Cardiac septum (tissue), 1 donor: Measurements from ENCODE around the gene PEX6. TPM values are rescaled to one million over a fixed set of nuclear protein-coding genes. Genes with fewer than 3 reads are reported as not detected.
"Not testable (repeated sequence)": the region's sequence is repeated elsewhere in the genome, so short reads cannot be mapped to it uniquely, and the experiment has no call there.

ENCODE experiments used
- DNase-seq: peaks from one replicate; pipeline ENCODE4 v3.0.0-alpha.2; 2020; ENCODE audit warnings: low spot score
- intact Hi-C: fragments of 100-400 bp; cut with DNase I; formaldehyde crosslinking; loops from one replicate; pipeline ENCODE4 v1.14.0; 2022
- total RNA-seq: library from RNA; stranded (reverse); fragmentation: NEBNext Ultra II Directional; extraction: Animal tissue kit (Norgen Biotek cat#: 25700); gene quantifications from one replicate; pipeline ENCODE4 v1.2.1, GENCODE V29; 2021
- donor health status: DM: no; HTN: no; CAD: no.

PEX6 gene
- total RNA-seq, 1 donor from 2014 or later, result 14.6 TPM

GRCh38 chr6:42969431-42969830 lies 9.6 kb downstream of the PEX6 start:
- no peak for DNase-seq
- intact Hi-C loops, result no loop called here

DNA sequence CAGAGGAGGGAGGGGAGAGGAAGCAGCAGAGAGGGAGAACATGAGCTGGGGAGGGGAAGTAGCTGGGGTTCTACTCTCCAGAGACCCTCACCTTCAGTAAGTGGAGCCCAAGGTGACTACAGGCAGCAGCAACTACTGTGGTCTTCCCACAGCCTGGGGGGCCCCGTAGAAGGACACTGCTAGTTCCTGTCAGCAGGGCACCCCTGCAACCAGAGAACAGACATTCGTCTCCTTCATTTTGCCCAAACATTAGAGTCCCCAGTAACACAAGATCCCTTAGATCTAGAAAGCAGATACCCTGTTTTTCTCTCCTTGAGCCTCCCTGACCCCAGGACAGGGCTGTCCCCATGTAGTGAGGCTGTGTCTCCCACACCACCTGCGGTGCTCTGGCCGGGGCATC lies 10.2 kb downstream of the PEX6 start:
- intact Hi-C loops, result no loop called here

DNA sequence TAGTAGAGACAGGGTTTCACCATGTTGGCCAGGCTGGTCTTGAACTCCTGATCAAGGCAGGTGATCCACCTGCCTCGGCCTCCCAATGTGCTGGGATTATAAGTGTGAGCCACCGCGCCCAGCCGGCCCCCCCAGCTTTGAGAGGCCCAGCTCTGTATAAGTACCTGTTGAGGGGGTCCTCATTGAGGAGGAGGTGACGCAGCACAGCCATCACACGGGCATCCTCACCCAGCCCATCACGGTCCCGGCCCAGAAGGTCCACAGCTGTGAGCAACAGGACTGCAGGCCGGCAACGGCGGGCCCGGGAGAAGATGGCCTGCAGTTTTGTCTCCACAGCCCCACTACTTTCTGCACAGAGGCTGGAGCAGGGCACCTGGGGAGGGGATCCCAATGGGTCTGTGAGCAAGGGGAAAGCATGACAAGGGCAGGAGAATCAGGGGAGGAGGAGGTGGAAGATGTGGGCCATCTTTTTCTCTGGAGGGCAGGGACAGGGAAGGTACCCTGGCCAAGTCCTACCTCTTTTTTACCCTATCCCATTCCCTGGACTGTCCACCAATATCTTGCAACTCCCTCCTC lies 10.8 kb downstream of the PEX6 start:
- intact Hi-C loops, result no loop called here
- DNase-seq, result no peak

More for the DNA sequence above, 10.2 kb downstream of the PEX6 start:
- no peak for DNase-seq

- intact Hi-C loops, result no loop called here
- no peak for DNase-seq
These were observed 11.8 kb downstream of the PEX6 start for GRCh38 chr6:42967228-42967627.

GRCh38 chr6:42966571-42966970 lies 12.4 kb downstream of the PEX6 start:
- DNase-seq, result no peak
- intact Hi-C loops, result no loop called here

DNA sequence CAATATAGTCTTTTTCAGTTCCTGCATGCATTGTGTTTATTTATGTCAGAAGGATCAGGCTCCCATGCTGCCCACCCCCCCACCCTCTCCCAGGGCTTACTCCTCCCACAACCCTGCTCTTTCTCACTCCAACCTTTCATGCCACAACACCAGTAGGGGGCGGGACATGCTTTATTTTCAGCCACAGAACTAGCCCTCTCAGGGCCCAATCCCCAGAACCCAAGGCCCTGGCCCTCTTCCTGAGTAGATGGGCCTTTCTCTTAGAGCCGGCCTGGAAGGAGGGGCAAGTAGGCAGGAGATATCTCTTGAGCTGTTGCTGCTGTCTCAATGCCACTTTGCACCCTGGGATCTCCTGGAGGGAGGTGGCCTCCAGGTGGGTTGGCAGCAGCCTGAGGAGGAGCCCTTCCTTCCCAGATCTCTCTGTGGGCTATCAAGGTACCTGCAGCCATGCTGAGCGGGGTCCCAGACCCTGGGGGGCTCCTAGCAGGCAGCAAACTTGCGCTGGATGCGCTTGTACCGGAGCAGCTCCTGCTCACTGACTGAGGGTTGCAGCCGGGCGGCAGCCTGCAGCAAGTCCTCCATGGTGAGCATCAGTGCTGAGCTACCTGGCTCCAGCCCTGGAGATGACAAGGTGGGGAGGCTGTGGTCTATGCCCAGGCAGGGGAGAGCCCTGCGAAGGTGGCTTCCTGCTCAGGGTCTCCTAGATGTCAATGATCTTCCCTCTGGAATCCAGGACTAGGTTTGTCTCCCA lies 15.0 kb downstream of the PEX6 start:
- intact Hi-C loops, result no loop called here
- no peak for DNase-seq

DNA sequence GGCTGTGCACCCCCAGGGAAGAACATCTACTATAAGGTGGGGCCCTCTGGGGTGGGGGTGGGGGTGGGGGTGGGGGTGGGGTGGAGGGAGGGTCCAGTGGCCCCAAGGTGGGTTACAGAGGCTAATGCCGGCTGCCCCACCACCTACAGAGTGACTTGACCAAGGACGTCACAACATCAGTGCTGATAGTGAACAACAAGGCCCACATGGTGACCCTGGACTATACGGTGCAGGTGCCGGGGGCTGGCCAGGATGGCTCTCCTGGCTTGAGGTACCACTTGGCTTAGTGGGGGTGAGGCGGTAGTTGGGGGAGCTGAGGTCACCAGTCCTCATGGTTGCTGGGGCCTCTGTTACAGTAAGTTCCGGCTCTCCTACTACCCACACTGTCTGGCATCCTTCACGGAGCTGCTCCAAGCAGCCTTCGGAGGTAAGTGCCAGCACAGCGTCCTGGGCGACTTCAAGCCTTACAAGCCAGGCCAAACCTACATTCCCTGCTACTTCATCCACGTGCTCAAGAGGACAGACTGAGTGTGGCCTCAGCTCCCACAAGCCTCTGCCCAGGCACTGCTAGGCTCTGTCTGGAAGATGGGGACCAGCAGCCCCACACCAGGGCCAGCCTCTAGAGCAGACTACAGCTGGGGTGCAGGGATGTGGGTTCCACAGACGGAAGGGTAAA lies 15.7 kb downstream of the PEX6 start:
- DNase-seq, result no peak
- intact Hi-C loops, result no loop called here

DNA sequence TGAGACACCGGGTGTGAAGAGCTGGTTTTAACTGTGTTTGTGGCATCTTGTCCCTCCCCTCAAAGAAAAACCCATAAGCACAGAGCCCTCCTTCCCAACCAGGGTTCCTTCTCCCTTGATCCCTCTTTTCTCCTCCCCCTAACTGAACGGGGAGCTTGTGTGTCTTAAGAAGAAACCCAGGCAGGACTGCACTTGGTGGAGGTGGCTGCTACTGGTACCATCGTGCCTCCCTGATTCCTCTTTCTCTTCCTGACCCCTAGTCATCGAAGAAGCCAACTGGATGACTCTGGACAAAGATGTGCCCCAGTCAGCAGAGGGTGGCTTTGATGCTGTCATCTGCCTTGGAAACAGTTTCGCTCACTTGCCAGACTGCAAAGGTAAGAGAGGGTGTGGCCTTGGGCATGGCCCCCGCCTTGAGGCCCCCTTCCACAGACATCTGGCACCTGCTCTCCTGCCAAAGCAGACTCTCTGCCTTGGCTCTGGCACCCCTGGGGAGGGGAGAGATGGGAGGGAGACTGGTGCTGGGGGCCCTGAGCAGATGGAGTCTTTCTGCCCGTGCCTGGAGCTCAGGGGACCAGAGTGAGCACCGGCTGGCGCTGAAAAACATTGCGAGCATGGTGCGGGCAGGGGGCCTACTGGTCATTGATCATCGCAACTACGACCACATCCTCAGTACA lies 16.3 kb downstream of the PEX6 start:
- intact Hi-C loops, result no loop called here
- DNase-seq, result no peak

GRCh38 chr6:42962096-42962495 lies 16.9 kb downstream of the PEX6 start:
- DNase-seq, result no peak
- intact Hi-C loops, result no loop called here

DNA sequence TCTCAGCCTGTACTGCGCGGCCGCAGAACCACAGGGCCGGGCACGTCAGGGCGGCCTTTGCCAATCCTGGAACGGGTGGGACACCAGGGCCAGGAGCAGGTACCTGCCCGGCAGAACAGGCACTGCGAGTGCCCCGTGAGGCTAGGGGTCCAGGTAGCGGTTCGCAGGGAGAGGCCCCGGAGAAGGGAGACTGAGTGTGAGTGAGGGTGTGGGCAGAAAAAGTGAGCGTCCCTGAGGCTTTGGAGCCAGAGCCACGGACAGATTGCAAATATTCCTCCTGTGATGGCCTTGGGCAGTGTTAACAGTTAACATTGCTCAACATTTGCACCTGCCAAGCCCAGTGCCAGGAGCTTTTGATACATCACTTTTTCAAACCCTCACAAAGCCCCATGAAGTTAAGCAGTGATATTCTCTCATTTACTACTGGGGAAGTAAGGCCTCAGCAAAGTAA lies 17.9 kb downstream of the PEX6 start:
- no peak for DNase-seq

DNA sequence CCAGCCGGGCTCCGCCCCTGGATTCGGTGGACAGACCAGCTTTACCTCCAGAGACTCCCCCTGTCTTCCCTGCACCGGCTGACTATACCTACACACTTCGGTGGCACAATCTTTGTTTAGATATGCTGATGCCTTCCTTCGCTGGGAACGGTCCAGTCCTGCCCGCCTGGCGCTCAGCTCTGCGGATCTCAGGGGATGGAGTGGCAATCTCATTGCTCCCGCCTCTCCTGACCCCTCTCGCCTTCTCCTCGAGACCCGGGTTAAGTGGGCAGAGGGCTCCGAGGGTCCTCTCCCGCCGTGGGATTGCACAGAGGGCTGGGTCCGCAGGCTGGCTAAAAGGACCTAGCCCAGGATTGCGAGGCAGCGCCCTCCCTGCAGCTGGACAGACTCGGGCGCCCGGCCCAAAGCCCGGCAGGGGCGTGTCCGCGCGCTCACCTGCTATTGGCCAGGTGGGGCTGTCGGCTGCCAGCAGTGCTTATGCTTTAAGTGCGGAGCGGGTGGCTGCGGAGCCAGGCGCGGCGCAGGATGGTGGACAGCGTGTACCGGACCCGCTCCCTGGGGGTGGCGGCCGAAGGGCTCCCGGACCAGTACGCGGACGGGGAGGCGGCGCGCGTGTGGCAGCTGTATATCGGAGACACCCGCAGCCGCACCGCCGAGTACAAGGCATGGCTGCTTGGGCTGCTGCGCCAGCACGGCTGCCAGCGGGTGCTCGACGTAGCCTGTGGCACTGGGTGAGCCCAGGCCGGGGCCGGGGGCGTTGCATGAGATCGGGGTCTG lies 18.6 kb downstream of the PEX6 start, which contains the start of gene GNMT:
TSS of gene GNMT (plus strand) at position 512 of the 777 bp plus-strand sequence. CDS start at position 526, 14 bp downstream.
- DNase-seq, result peak; percentile 84
- intact Hi-C loops, result no loop called here

More for the DNA sequence above, 17.9 kb downstream of the PEX6 start:
- intact Hi-C loops, result no loop called here

DNA sequence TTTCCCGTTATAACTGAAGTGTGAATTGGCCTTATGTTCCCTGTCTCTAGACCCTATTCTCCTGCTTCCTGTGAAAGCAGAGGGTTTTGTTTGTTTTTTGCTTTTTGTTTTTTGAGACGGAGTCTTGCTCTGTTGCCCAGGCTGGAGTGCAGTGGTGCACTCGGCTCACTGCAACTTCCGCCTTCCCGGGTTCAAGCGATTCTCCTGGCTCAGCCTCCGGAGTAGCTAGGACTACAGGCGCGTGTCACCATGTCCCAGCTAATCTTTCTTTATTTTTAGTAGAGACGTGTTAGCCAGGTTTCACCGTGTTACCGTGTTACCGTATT lies 19.1 kb downstream of the PEX6 start:
- no peak for DNase-seq

DNA sequence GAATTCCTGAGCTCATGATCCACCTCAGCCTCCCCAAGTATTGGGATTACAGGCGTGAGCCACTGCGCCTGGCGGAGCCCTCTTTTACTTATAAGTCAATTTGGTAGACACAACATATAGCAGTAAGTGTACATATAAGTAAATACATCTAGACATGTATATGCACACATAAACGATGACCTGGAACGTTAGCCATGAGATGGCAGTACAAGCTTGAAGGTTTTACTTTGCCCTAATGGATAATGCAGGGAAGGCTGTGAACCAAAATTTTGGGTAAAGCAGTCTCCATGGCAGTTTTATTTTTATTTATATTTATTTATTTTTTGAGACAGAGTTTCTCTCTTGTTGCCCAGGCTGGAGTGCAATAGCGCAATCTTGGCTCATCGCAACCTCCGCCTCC lies 20.9 kb downstream of the PEX6 start:
- intact Hi-C loops, result no loop called here
- no peak for DNase-seq

More for the DNA sequence above, 19.1 kb downstream of the PEX6 start:
- intact Hi-C loops, result no loop called here

GRCh38 chr6:42954405-42954804 lies 24.6 kb downstream of the PEX6 start:
- not testable (repeated sequence) for DNase-seq

DNA sequence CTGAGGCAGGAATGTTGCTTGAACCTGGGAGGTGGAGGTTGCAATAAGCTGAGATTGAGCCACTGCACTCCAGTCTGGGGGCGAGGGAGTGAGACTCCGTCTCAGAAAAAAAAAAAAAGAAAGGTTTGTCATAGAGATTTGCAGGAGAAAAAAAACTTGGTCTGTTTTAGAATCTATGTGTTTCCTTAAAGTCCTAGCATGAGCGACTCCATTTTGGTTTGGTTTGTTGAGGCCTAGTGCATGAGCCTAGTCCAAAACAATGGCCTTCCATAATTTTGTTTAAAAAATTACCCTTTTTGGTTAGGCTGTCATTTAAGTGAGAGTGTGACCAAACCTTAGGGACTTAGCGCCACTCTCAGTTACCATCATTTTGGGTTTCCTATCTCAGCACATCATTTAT lies 26.6 kb downstream of the PEX6 start:
- DNase-seq, result no peak
- intact Hi-C loops, result no loop called here

More at GRCh38 chr6:42954405-42954804, 24.6 kb downstream of the PEX6 start:
- intact Hi-C loops, result not testable (repeated sequence)

DNA sequence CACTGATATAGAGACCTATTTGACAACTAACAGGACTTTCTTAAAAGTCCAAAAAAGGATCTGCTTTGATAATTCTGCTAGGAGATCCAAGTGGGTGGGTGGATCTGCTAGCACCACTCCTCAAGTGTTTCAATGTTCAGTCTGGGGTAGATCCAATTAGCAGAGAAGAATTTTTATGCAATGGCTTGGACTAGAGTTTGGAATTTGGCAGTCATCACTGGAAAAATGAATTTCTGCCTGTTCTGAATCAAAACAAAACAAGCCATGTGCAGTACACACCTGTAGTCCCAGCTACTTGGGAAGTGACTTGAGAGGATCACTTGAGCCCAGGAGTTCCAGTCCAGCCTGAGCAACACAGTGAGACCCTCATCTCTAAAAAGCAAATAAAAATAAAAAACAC lies 31.0 kb downstream of the PEX6 start:
- intact Hi-C loops, result no loop called here
- DNase-seq, result no peak

GRCh38 chr6:42942444-42942843 lies 36.5 kb downstream of the PEX6 start:
- no peak for DNase-seq
- intact Hi-C loops, result no loop called here

DNA sequence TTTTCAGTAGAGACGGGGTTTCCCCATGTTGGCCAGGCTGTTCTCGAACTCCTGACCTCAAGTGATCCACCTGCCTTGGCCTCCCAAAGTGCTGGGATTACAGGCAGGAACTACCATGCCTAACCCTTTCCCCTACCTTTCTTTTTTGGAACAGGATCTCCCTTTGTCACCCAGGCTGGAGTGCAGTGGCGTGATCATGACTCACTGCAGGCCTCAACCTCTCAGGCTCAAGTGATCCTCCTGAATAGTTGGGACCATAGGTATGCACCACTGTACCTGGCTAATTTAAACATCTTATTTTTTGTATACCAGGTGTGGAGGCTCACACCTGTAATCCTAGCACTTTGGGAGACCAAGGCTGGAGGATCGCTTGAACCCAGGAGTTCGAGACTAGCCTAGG lies 37.6 kb downstream of the PEX6 start:
- intact Hi-C loops, DNase-seq: not testable (repeated sequence)

GRCh38 chr6:42940493-42941045 lies 38.4 kb downstream of the PEX6 start:
- DNase-seq, result no peak
- intact Hi-C loops, result no loop called here
